GM12878 (cell line): Measurements from ENCODE around the gene NUDT17. TPM values are rescaled to one million over a fixed set of nuclear protein-coding genes. Genes with fewer than 3 reads are reported as not detected.

Experiments
- ATAC-seq: fragments of 200-7000 bp; cut with Tn5 transposase; 3 replicates; pipeline ENCODE4 v1.9.1; 2020; ENCODE audit warnings: mild to moderate bottlenecking, moderate library complexity
- BruUV-seq: library from RNA; stranded (reverse); fragments of 400-500 nt; replicated peaks from 2 replicates; lab custom pipeline; 2021; lab: Mats Ljungman, UMichigan
- CTCF ChIA-PET: fragments of 300-600 bp; sonication (Branson Sonifier 250); formaldehyde crosslinking; extraction: SDS; loops from one replicate; lab custom pipeline; 2021; ENCODE audit warnings: inconsistent platforms; lab: Yijun Ruan, JAX
- POLR2A ChIA-PET: fragments of 350-600 bp; formaldehyde crosslinking; extraction: SDS; loops from one replicate; lab custom pipeline; 2021; ENCODE audit warnings: inconsistent platforms; lab: Charles Lee
- RAD21 ChIA-PET: fragments of 300-600 bp; sonication (Branson Sonifier 250); formaldehyde crosslinking; loops from one replicate; lab custom pipeline; 2023; ENCODE audit warnings: antibody characterized with exemption; ENCODE audit not compliant: unreplicated experiment; lab: Charles Lee
- SMC1A ChIA-PET: fragments of 300-600 bp; sonication (Branson Sonifier 250); formaldehyde crosslinking; loops from one replicate; lab custom pipeline; 2023; ENCODE audit not compliant: unreplicated experiment, uncharacterized antibody; lab: Charles Lee
- DNase-seq: peaks from one replicate; pipeline ENCODE4 v3.0.0-alpha.2; 2011; ENCODE audit warnings: low read depth, low spot score
- FAIRE-seq: peaks from 3 replicates; lab custom pipeline; 2011; peaks lifted over from hg19 to GRCh38; lab: Jason Lieb, UNC
- H2AFZ ChIP-seq: 2 replicates; pipeline ENCODE4 v1.6.0; 2011; ENCODE audit warnings: low read depth, low read length, control low read depth; ENCODE audit not compliant: control insufficient read depth
- H3K27ac ChIP-seq: 2 replicates; pipeline ENCODE4 v1.5.1; 2011; ENCODE audit warnings: control low read depth; ENCODE audit not compliant: control insufficient read depth, insufficient read depth
- H3K27me3 ChIP-seq, 2 experiments: replicated peaks in 1 of 2; 2 replicates each; pipeline versions ENCODE4 v1.6.0 to v1.6.1; 2011; ENCODE audit warnings: low read length in 1 of 2; ENCODE audit not compliant: control insufficient read depth in 2 of 2, insufficient read depth in 2 of 2
- H3K36me3 ChIP-seq, 2 experiments: 2 replicates each; pipeline ENCODE4 v1.5.1; 2011; ENCODE audit warnings: low read length in 1 of 2; ENCODE audit not compliant: control insufficient read depth in 2 of 2, insufficient read depth in 2 of 2
- H3K4me1 ChIP-seq: 2 replicates; pipeline ENCODE4 v1.6.1; 2011; ENCODE audit warnings: mild to moderate bottlenecking, low read length, moderate library complexity, mixed read lengths; ENCODE audit not compliant: control insufficient read depth, insufficient read depth
- H3K4me2 ChIP-seq: 2 replicates; pipeline ENCODE4 v1.6.0; 2011; ENCODE audit warnings: control low read depth; ENCODE audit not compliant: control insufficient read depth, insufficient read depth
- H3K4me3 ChIP-seq: fragments of 200-600 bp; sonication (generic); 2 replicates; pipeline ENCODE4 v1.5.1; 2016
- H3K79me2 ChIP-seq: 2 replicates; pipeline ENCODE4 v1.6.0; 2011; ENCODE audit warnings: low read length; ENCODE audit not compliant: control insufficient read depth, insufficient read depth
- H3K9ac ChIP-seq: 2 replicates; pipeline ENCODE4 v1.8.0; 2011; ENCODE audit warnings: low read length, control low read depth, mixed read lengths; ENCODE audit not compliant: control insufficient read depth, insufficient read depth
- H3K9me3 ChIP-seq: replicated peaks from 3 replicates; pipeline ENCODE4 v1.5.1; 2011; ENCODE audit warnings: mild to moderate bottlenecking, low read length; ENCODE audit not compliant: control insufficient read depth, insufficient read depth
- H4K20me1 ChIP-seq: 2 replicates; pipeline ENCODE4 v1.6.0; 2011; ENCODE audit not compliant: control insufficient read depth, insufficient read depth
- CTCF ChIP-seq, 3 experiments: IDR thresholded peaks in 2 of 3; conservative IDR thresholded peaks in 1 of 3; 2 replicates each; pipeline ENCODE4 v1.5.1; 2011; ENCODE audit warnings: low read depth in 3 of 3, low read length in 3 of 3, mild to moderate bottlenecking in 3 of 3, control low read depth in 2 of 3, moderate library complexity in 2 of 3, inconsistent platforms in 1 of 3, mixed read lengths in 1 of 3; ENCODE audit not compliant: control insufficient read depth in 2 of 3, insufficient read depth in 1 of 3; ENCODE audit errors: extremely low read depth in 1 of 3
- DPF2 ChIP-seq: fragments of 450-650 bp; IDR thresholded peaks from 2 replicates; pipeline ENCODE4 v1.6.1; 2017; ENCODE audit warnings: mild to moderate bottlenecking
- MYC ChIP-seq: IDR thresholded peaks from 2 replicates; pipeline ENCODE4 v1.6.1; 2011; ENCODE audit warnings: mild to moderate bottlenecking, low read length, moderate library complexity, inconsistent platforms; ENCODE audit not compliant: insufficient read depth, insufficient replicate concordance, insufficient read length, severe bottlenecking
- SMAD1 ChIP-seq: fragments of 450-650 bp; IDR thresholded peaks from 2 replicates; pipeline ENCODE4 v1.6.1; 2018; ENCODE audit warnings: mild to moderate bottlenecking, low read depth; ENCODE audit not compliant: partially characterized antibody
- TBL1XR1 ChIP-seq: IDR thresholded peaks from 2 replicates; pipeline ENCODE4 v1.6.1; 2012; ENCODE audit warnings: low read depth, low read length, improper control_type of control experiment
- WGBS: methylation state at CpG from one replicate; pipeline ENCODE4 v1.1.6; 2016; ENCODE audit warnings: low lambda C conversion rate; ENCODE audit not compliant: insufficient replicate concordance, insufficient coverage; ENCODE audit errors: missing lambda C conversion rate; 5-methylcytosine and 5-hydroxymethylcytosine counted together
- in situ Hi-C: fragments of 300-500 bp; cut with MboI; formaldehyde crosslinking; loops from 9 replicates; pipeline ENCODE4 v1.14.3; 2018; ENCODE audit warnings: mixed read lengths
- intact Hi-C: fragments of 100-400 bp; cut with micrococcal nuclease; formaldehyde crosslinking; loops from one replicate; pipeline ENCODE4 v1.14.2; 2022; ENCODE audit not compliant: unreplicated experiment
- polyA plus RNA-seq, 11 experiments: library from polyadenylated mRNA; depleted of rRNA in 4 of 11; unstranded in 6 of 11; stranded (reverse) in 5 of 11; fragments of >200 nt; fragmentation: Nextera tagmentation in 4 of 11; fragmentation: Illumina TruSeq in 1 of 11; extraction: Ambion mirVana in 4 of 11; extraction: Trizol in 1 of 11; gene quantifications; 1 replicate in 1 of 11; 2 replicates in 10 of 11; pipeline versions ENCODE4 v1.2.1 to v1.2.3, GENCODE V29; 2011 to 2016; ENCODE audit warnings: inconsistent platforms in 2 of 11, missing spikeins in 2 of 11, low read depth in 1 of 11
- total RNA-seq, 4 experiments: library from RNA; depleted of rRNA in 3 of 4; stranded (reverse); fragments of >200 nt in 3 of 4; fragmentation: Illumina TruSeq in 1 of 4; extraction: Trizol in 1 of 4; gene quantifications; 2 replicates each; pipeline versions ENCODE4 v1.2.1 to v1.2.3, GENCODE V29; 2013 to 2021
- TF ChIP-seq, protein P1 (sequence below): IDR thresholded peaks from 2 replicates; pipeline ENCODE4 v1.6.1; 2011; ENCODE audit warnings: low read depth, low read length, improper control_type of control experiment, borderline replicate concordance

NUDT17 gene
- total and polyA plus RNA-seq, 10 of the 15 experiments (the other 5 are each of a cell fraction or from before 2014, with no cell fraction given), result 1.2 to 4.7 (median 4.0) TPM

- ChIA-PET SMC1A (interaction anchor here (0.9 to 2.4 kb wide), 3 partner anchors 19 to 158 kb away, joined by 3 to 17 read pairs (median 4); partner anchors contain the start of gene PIAS3), RAD21 (no interaction called here), CTCF (interaction anchor here (1.4 to 1.6 kb wide), 2 partner anchors 30 to 154 kb away, joined by 3 to 4 read pairs; no protein-coding TSS in a partner anchor), POLR2A (no interaction called here)
- Histone ChIP-seq H3K36me3 (no peaks in the 10 kb centered on the region), H2AFZ (no peak overlapping the region), H3K4me3 (no peak overlapping the region), H3K4me1 (no peaks in the 10 kb centered on the region), H4K20me1 (no peaks in the 10 kb centered on the region), H3K4me2 (no peak overlapping the region), H3K79me2 (no peaks in the 10 kb centered on the region), H3K27me3 (peaks cover 0 to under 1% of the 10 kb centered on the region in 2 experiments; a peak in 2 of 4 replicates), H3K9me3 (no peaks in the 10 kb centered on the region), H3K9ac (no peak overlapping the region), H3K27ac (no peak overlapping the region)
- BruUV-seq, result no TSS peak
- DNase-seq (no peak), ATAC-seq (no peak), FAIRE-seq (no peak)
- intact Hi-C loops (no loop called here), in situ Hi-C loops (no loop called here)
- 78% methylated on average over 2 of the region's 2 CpGs for WGBS
- no peak for TF ChIP-seq DPF2
Measured at GRCh38 chr1:145878724-145879123, 33.3 kb downstream of the NUDT17 start.

GRCh38 chr1:145879775-145880174 is 34.3 kb downstream of the NUDT17 start:
- Histone ChIP-seq H2AFZ (no peak overlapping the region), H3K36me3 (no peaks in the 10 kb centered on the region), H3K4me3 (no peak overlapping the region), H3K27me3 (peaks cover 2% of the 10 kb centered on the region in 2 experiments; a peak in 2 of 4 replicates), H3K27ac (no peak overlapping the region), H4K20me1 (no peaks in the 10 kb centered on the region), H3K9me3 (no peaks in the 10 kb centered on the region), H3K9ac (no peak overlapping the region), H3K4me1 (no peaks in the 10 kb centered on the region), H3K79me2 (no peaks in the 10 kb centered on the region), H3K4me2 (no peak overlapping the region)
- CTCF ChIA-PET, result interaction anchor here (0.7 to 2.1 kb wide), 6 partner anchors 12 to 152 kb away, joined by 3 to 7 read pairs (median 4); partner anchors contain the start of genes NUDT17 and PIAS3
- no peak for DNase-seq
- SMC1A ChIA-PET, result interaction anchor here (0.5 to 2.4 kb wide), 5 partner anchors 11 to 117 kb away, joined by 3 to 17 read pairs (median 4); partner anchors contain the start of gene PIAS3
- POLR2A ChIA-PET, result interaction anchor here (1.1 kb wide), 1 partner anchor 28 kb away, joined by 4 read pairs; no protein-coding TSS in a partner anchor
- no peak for ATAC-seq
- TF ChIP-seq TBL1XR1 (no peak), SMAD1 (no peak), CTCF (IDR thresholded peaks at IDR 0.05 in 2 of 3, conservative IDR thresholded peaks at IDR 0.05 in 1 of 3; ENCODE audit: control insufficient read depth in 2 of 3, extremely low read depth in 1 of 3, insufficient read depth in 1 of 3, low read depth in 3 of 3, low read length in 3 of 3) (no peak), MYC (no peak)
- TF ChIP-seq, protein P1, sequence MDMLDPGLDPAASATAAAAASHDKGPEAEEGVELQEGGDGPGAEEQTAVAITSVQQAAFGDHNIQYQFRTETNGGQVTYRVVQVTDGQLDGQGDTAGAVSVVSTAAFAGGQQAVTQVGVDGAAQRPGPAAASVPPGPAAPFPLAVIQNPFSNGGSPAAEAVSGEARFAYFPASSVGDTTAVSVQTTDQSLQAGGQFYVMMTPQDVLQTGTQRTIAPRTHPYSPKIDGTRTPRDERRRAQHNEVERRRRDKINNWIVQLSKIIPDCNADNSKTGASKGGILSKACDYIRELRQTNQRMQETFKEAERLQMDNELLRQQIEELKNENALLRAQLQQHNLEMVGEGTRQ, result no peak
- FAIRE-seq, result no peak
- no TSS peak for BruUV-seq
- WGBS, result 21% methylated on average over 5 of the region's 5 CpGs
- in situ Hi-C loops (no loop called here), intact Hi-C loops (no loop called here)
- RAD21 ChIA-PET, result no interaction called here
